GM21526 (cell line): ENCODE data around the gene HIF3A.

Experiments
- ATAC-seq: cut with Tn5 transposase; IDR thresholded peaks from one replicate; pipeline ENCODE4 v1.9.1; 2021; ENCODE audit warnings: moderate library complexity; ENCODE audit not compliant: unreplicated experiment, low FRiP score

HIF3A gene

DNA sequence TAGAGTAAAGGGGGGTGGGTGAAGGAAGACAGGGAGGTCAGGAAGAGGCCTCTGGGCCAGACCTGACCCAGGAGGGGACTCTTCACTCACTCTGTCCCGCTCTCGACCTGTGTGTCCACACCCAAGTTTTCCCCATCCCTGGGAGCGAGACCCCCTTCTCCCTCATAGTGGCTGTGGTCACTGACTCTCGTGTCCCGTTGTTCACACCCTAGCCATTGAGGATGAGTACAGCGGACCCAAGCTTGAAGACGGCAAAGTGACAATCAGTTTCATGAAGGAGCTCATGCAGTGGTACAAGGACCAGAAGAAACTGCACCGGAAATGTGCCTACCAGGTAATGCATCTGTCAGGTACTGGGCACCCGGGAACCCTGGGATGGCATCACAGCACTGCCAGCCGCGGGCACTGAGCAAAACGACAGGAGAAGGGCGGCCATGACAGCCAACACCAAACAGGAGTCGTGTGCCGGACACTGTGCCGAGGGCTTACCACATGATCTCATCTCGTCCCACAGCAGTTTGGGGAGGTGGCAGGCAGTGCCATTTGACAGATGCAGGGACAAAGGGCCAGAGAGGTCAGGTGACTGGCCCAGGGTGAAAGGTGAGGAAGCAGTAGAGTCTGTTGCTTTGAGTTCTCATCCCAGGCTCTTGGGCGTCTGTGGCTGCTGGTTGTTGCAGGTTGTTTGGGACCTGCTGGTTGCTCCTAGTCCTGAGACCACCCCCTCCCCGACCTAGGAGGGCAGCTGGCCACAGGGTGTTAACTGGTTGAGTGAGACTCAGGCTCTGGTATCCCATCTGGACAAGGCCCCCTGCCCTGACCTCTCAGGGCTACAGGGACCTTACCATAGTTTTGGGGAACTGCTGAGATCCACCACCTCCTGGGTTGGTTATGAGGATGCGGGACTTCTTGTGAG, 79.7 kb downstream of the HIF3A start:
- no peak for ATAC-seq

GRCh38 chr19:46378268-46378667, 81.4 kb downstream of the HIF3A start:
- no peak for ATAC-seq

DNA sequence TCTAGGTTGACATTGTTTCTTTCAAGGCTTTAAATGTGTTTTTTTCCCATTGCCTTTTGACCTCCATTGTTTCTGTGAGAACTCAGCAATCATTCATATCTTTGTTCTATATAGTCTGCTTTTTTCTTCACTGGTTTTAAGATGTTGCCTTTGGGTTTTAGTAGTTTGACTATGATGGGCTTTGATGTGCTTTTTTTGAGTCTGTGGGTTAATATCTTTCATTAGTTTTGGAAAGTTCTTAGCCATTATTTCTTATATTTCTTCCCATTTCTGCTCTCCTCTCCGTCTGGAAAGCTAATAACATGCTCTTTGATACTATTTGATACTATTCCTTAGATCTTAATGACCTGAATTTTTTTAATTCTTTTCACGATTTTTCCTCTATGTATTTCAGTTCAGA, 83.8 kb downstream of the HIF3A start:
- ATAC-seq = no peak

GRCh38 chr19:46381346-46381745, 84.5 kb downstream of the HIF3A start:
- ATAC-seq = no peak

DNA sequence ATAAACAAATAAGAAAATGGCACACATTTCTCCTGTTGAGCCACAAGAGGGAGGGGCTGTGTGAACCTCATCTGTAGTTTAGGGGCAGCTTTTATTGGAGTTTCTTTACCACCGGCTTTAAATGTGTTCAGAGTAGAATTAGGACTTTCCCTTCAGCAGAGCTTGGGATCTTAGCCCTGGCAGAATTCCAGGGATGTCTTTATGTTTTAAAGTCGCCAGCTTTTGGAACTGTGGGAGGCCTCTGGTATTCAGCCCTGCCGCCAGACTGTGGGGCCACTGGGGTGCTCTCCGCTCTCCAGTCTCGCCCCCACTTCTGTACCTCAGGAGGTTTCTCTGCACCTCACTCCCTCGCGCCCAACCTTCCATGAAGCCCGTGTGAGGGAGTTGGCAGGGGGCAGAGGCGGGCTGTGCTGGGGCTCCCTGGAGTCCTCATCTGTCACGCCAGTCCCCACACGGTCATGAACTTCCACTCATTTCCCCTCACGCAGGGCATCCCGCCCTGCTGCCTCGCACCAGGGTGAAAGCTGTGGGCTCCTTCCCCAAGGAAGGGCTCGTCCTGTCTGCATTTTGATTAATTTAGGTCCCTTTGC, 85.0 kb downstream of the HIF3A start:
- ATAC-seq = no peak

- ATAC-seq = no peak
Observed at GRCh38 chr19:46383171-46383815, 86.5 kb downstream of the HIF3A start.

- ATAC-seq = no peak
Observed at GRCh38 chr19:46383846-46384245, 87.0 kb downstream of the HIF3A start.

DNA sequence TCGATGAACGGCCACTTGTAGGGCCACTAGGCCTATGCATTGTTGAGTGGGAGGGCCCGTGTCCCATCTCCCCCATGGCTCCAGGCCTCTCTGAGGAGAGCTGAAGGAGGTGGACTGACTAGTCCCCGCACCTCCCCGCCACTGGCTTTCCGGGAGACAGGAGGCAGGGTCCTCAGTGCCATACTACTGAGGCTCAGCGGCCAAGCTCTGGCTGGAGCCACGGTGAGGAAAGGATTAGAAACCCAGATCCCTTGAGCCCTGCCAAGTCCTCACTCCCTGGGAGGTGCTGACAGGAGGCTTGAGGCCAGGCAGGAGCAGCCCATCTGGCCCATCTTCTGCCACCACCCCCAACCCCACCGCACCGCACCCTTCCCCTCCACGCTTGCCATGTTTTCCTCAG, 87.6 kb downstream of the HIF3A start:
- no peak for ATAC-seq

GRCh38 chr19:46385636-46386035, 88.8 kb downstream of the HIF3A start:
- ATAC-seq = no peak

- no peak for ATAC-seq
Observed at GRCh38 chr19:46386151-46386550, 89.3 kb downstream of the HIF3A start.

GRCh38 chr19:46386996-46387712, 90.3 kb downstream of the HIF3A start:
- ATAC-seq = no peak

GRCh38 chr19:46387713-46388130, 90.9 kb downstream of the HIF3A start:
- ATAC-seq = no peak

DNA sequence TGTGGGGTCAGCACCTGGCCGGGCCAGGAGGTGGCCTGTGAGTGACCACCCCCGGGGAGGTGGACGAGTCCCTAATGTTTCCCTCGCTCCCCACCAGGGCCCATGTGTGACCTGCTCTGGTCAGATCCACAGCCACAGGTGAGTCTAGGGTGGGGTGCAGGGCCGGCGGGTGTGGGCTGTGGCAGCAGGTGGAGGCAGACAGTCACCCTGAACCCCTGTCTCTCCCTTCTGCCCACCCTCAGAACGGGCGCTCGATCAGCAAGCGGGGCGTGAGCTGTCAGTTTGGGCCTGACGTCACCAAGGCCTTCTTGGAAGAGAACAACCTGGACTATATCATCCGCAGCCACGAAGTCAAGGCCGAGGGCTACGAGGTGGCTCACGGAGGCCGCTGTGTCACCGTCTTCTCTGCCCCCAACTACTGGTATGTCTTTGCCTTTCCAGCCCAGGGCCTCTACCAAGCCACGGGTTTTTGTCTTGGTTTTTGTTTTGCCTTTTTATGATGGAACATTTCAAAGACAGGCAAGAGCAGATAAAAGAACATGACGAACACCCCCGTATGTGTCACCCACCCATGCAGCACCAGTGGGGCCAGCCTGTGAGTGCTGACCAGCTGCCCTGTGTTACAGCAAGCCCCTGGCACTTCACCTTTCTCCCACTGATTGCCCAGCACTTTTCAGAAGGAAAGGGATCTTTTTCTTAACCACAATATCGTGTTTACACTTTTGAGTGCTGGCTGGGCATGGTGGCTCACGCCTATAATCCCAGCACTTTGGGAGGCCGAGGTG, 91.7 kb downstream of the HIF3A start:
- ATAC-seq = no peak

DNA sequence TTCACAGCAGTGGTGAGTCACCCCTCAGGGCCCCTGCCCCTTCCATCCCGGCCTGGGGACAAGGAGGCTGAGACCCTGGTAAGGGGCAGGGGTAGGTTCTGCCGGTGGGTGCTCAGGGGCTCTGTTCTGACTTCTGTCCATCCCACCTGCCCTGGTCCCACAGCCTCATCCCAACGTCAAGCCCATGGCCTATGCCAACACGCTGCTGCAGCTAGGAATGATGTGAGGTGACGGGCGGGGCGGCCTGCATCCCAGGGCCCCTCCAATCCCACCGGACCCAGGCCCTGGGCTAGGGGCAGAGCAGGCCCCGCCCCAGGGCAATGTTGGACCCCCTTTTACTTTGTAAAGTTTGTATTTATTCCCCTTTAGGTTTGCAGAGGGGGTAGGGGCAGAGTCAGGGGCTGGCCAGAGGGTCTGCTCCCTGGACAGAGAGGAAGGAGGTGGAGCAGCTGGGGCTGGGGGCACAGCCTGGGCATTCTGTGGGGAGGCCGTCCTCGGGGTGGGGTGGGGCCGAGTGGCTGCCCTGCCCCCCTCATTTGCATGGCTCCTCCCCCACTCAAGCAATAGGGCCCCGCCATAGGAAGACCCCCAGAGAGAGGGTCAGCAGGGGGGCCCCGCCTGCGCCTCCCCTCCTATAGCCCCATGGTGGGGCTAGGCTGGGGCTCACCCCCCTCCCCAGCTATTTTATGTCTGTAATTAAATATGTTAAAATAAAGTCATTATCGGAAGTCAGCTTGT, 93.4 kb downstream of the HIF3A start:
- no peak for ATAC-seq

DNA sequence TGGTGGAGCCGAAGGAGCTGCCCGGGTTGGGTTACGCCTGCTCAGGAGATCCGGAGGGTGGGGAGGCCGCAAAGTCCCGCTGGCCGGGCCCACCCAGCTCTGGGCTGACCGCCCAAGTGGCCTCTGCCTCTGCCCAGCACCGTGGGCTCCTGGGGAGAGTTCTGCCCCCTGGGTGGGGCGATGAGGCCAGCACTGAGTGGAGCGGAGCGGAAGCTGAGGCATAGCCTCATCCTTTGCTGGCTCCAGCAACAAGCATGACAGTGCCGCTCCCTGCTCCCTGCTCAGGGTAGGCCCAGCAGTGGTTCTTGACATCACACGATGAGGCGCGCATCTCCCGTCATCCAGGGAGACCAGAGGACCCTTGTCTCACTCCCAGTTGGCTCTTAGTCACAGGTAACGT, 94.0 kb downstream of the HIF3A start:
- no peak for ATAC-seq

- no peak for ATAC-seq
Observed at GRCh38 chr19:46391296-46392251, 94.7 kb downstream of the HIF3A start.

- ATAC-seq = no peak
Observed at GRCh38 chr19:46392252-46392801, 95.5 kb downstream of the HIF3A start.

GRCh38 chr19:46392837-46393236, 96.0 kb downstream of the HIF3A start:
- no peak for ATAC-seq
